Fibroblast of skin of back (primary cell): Measurements from ENCODE around the gene PCYT1B. TPM values are rescaled to one million over a fixed set of nuclear protein-coding genes. Genes with fewer than 3 reads are reported as not detected.
"Not testable (repeated sequence)": the region's sequence is repeated elsewhere in the genome, so short reads cannot be mapped to it uniquely, and the experiment has no call there.

Source experiments
- DNase-seq: peaks from one replicate; pipeline ENCODE4 v3.0.0-alpha.2; 2013
- polyA plus RNA-seq, 2 experiments: library from polyadenylated mRNA; unstranded; fragments of 120-200 nt; gene quantifications; one replicate each; pipeline ENCODE4 v1.2.1, GENCODE V29; 2013; ENCODE audit not compliant: insufficient read length in 2 of 2

Gene PCYT1B
- polyA plus RNA-seq (2013, experiment 1 of 2; ENCODE audit: insufficient read length) = 0.26 TPM
- 0.13 TPM for polyA plus RNA-seq (2013, experiment 2 of 2; ENCODE audit: insufficient read length)

DNA sequence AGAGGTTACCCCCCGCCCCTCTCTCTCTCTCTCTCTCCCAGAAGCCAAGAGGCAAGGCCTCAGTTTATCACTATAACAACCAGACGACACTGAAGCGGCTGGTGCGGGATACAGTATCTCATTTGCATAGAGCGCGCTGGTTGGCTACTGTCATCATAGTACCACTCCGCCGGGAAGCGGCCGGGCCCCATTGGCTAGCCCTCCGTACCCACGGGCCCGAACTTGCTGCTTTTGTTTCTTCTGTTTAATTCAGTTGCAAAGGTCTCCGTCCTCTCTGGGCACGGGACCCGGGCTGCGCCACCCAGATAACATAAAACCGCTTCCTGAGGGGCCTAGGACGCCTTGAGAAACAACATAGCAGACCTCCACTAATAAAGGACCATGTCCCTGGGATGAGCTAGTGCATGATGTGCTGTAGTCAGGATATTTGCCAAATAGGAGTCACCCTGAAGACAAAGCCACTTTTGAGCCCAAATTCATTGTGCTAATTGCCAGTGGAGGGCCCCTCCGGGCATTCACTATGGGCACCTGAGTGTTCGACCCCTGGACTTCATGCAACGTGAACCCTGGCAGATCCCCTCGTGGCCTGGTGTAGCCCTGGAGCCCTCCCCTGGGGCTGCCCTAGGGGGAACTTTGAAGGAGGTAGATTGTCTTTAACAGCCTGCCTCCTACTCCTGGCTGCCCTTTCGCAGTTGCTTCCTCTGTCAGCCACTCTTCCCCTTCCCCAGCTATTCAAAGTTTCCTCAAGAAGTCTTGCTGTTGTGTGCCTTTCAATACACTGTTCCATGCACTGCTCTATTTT, at the start of gene PCYT1B:
PCYT1B (minus strand) TSS at position 91 of the 802 bp plus-strand sequence. CDS start 242 bp downstream, outside the sequence.
- DNase-seq = peak; percentile 59

DNA sequence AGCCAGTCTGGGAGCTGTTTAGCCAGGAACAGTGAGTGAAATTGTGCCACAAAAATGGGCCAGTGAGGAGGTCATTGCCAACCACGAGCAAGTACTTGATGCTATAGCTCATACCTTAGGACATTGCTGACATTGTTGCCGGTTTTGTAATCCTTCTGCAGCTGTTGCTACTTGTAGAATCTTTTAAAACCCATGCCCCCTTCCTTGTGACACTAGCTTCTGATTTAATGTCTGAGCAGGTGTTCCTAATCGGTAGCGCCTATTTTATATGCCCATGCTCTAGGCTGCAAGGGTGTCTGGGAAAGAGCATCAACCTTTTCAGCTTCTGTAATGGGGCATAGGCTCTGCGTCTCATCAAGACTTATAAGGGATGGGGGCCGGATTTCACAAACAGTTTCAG, 49.1 kb upstream of the PCYT1B start:
- DNase-seq = no peak

DNA sequence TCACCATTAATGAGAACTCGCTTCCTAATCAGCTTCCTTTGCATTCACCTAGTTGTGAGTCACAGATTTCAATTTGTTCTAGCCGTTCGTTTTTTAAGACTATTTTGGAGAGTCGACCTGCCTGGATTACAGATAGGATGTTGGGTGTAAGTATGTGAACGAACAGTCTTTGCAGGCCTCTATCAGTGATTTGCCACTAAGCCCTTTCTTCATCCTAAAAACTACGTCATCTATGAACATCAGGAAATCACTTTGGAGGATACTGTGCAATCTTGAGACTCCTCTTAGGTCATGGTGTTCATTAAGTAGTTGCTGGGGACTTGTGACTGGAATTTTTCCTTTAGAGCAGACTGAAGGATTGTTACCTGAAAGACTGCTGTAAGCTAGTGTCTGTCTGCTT, 47.7 kb upstream of the PCYT1B start:
- no peak for DNase-seq

DNA sequence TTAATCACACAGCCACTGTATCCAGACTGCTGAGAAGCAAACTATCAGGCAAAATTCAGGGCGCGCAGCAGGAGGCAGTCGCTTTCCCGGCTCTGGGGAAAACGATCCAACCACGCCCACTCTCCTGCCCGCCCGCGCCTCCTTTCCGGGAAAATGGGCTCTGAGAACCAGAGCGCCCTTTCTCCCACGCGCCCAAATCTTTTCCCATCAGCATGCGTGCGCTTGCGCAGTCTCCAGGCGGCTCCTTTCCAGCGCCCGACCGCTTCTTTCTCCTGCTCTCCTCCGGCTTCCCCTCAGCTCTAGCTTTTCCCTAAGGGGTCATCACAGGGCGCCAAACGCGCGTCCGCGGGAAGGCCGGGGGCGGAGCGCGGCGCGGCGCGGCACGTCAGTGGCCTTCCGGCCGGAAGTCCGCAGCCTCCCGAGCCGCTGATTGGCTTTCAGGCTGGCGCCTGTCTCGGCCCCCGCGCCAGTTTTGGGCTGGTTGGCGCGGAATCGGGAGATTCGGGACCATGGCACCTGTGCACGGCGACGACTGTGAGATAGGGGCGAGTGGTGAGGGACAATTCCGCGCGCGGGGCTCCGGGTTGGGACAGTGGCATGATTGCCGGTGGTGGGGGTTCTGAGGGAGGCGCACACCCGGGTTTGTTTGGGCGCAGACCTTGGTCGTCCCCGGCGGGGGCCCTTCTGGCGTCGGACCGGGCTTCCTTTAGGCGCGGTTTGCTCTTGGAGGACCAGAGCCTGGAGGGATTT, 46.5 kb upstream of the PCYT1B start, which contains the start of gene POLA1:
POLA1 (plus strand) TSS at position 466 of the 750 bp plus-strand sequence; CDS start at position 510, 44 bp downstream.
- peak; percentile 95 for DNase-seq

DNA sequence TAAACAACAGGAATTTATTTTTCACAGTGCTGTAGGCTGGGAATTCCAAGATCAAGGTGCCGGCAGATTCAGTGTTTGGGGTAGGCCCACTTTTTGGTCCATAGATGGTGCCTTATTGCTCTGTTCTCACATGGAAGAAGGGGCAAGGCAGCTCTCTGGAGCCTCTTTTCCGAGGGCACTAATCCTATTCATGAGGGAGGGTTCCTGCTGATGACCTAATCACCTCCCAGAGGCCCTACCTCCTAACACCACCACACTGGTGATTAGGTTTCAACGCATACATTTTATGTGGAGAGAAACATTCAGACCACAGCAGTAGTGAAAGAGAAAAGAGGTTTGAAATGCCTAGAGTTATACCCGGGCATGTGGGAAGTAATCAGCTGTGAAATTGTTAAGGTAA, 45.2 kb upstream of the PCYT1B start:
- DNase-seq = no peak

DNA sequence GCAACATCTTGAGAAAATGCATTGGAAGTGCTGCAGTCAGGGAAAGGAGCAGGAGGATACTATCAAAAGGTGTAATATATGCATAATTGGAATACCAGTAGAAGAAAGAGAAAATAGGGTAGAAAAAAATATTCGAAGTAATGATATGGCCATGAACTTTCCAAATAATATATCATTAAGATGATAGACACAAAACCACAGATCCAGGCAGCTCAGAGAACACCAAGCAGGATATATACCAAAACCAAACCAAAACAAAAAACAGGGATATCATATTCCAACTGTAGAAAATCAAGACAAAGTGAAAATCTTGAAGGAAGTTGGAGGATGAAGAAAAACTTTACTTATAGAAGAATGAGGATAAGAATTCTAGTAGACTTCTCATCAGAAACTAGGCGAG, 36.9 kb upstream of the PCYT1B start:
- DNase-seq = no peak

DNA sequence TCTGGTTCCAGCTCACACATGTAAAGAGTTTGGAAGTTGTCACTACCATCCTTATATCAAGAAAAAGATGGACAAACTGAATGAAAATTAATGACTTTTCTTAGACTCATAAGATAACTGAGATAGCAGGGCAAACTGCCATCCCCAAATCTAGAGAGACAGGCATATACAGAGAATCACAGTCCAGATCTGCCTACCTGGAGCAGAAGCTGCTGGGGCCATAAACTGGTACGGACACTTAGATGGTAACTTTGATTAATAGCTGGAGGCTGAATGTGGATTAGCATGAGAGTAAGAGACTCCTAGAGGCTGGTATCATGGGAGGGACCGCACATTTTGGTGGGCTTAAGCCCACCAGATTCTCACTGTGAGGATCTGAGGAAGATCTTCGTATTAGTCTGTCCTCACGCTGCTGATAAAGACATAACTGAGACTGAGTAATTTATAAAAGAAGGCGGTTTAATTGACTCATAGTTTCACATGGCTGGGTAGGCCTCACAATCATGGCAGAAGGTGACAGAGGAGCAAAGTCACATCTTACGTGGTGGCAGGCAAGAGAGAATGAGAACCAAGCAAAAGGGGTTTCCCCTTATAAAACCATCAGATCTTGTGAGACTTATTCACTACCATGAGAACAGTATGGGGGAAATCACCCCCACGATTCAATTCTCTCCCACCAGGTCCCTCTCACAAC, 35.7 kb upstream of the PCYT1B start:
- no peak for DNase-seq

DNA sequence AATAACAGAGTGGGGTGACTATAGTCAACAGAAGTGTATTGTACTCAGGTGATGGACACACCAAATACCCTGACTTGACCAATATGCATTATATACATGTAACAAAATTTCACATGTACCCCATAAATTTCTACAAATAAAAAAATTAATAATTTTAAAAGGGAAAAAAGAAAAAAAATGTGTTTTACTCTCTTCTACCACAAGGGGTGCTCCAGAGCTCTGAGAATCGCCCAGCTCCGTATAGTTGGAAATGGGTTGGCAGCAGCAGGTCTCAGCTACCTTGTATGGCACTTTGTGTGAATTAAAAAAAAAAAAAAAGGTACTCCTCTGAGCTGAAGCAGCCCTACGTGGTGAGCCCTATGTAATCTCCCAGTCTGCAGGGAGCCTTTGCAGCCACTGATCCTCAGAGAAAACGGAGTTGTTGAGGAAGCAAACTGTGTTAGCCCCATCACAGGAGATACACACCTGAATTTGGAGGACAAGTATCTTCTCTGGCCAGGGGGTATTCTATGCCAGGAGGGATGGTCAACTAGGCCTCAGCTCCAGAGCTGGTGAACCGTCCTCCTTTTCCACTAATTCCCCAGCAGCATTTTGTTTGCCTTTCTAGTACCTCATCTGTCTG, 29.4 kb upstream of the PCYT1B start:
- peak; percentile 2 for DNase-seq

DNA sequence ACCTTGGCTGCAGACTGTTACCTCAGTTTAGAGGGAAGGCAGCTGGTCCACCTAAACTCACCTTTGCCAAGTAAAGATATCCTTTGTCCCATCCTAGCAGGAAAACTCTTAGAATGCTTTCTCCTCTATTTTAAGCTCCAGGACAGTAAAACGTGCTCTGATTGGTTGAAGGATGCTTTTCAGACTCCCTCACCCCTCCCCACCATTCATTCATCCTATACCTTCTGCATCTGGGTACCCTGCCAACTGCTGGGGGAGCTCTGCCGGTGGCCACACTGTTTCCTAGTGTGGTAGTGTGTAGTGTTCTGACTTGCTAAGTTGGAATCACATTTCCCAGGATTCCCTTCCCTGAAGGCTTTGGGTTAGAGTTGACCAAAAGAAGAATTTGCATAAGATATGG, 26.3 kb upstream of the PCYT1B start:
- no peak for DNase-seq

DNA sequence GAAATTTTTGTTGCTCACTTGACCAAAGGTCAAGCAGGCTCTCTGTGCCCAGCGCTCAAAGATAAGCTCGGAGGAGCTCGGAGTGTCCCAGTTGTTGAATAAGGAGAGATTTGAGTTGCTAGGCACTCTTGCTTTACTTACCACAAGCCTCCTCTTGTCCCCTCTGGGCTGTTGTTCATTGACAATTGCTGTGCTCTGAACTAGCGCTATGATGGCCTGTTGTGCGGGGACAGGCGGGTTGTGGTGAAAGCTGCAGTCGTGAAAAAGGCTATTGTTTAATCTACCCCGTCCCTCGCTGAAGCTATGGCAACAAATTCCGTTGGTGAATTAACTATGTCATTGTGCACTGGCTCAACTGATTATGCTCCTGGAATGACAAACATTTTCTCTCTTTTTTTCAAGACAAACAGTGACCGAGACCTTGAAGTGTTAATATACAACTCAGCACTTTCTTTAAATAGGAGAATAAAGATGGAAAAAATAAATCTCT, 25.6 kb upstream of the PCYT1B start:
- no peak for DNase-seq

DNA sequence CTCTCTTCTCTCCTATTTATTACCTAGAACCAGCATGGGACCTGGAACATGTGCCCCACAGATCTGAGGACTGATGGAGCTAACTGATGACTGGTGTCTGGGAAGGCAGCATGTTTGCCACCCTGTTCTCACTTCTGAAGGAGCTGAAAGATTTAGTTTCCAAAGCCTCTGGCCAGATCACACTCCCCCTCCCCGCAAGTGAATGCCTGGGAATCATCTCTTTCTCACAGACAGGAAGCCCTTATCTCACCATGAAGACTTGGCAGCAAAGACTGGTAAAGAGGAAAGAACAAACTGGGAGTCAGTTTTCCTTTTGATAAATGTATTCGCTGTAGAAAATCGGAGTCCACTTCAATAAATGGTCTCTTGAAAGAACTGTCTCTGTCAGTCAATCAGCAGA, 21.0 kb upstream of the PCYT1B start:
- no peak for DNase-seq

DNA sequence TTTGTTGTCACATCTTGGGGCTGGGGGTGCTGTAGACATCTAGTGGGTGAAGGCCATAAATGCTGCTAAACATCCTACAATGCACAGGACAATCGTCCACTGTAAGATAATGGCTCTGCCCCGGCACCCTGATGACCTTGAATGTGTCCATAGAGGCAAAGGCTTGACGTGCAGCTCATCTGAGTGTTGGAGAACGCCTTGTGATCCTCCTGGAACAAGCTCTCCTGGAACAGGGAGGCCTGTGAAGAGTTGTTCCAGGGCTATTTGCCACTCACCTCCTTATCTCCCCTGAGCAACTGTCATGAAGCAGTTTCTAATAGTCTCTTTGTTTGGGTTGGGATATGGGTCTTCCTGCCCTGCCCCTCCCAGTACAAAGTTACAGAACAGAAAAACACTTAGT, 15.2 kb upstream of the PCYT1B start:
- DNase-seq = no peak

DNA sequence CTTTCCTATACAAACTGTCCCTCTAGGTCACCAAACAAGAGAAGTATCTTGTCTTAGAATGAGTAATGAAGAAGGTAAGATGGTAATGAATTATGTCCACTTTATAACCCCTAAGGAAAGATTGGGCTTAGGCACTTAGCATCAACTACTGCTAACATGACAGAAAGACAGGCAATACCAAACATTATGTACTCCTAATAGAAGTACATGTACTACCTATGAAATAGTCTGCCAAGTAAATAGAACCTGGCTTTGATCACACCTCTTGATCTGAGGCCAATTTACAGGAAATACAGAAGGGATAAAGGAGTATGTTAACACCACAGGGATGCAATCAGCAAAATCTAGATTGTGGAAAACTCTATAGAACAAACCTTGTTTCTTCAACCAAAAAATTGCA, 14.1 kb upstream of the PCYT1B start:
- no peak for DNase-seq

DNA sequence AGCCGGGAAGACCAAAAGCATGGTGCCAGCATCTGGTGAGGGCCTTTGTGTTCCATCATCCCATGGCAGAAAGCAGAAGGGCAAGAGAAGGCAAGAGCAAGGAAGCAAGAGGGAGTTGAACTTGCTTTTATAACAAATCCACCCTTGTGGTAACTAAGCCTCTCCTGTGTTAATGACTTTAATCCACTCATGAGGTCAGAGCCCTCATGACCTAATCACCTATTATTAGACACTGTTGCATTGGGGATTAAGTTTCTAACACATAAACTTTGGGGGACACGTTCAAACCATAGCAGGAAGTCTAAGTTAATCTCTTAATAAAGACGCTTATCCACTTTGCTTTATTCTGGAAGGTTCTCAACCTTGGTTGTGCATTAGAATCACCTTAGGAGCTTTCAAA, 12.5 kb upstream of the PCYT1B start:
- no peak for DNase-seq

DNA sequence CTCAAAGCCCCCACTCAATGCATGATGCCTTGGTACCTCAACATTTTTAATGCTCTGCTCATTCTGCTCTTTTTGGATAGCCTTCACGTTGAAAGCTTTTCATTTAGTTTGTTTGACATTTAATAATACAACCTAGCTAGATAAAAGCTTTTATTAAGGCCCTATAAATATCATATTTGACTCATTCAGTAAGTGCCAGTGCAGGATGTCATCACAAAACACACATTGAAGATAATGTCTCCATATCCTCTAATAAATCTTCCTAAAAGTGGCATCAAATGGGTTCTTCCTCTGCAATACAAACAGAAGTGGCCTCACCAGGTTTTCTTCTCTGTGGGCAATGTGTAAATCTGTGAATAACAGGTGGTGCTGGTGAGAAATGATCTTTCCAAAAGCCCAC, 12.0 kb upstream of the PCYT1B start:
- DNase-seq = no peak

DNA sequence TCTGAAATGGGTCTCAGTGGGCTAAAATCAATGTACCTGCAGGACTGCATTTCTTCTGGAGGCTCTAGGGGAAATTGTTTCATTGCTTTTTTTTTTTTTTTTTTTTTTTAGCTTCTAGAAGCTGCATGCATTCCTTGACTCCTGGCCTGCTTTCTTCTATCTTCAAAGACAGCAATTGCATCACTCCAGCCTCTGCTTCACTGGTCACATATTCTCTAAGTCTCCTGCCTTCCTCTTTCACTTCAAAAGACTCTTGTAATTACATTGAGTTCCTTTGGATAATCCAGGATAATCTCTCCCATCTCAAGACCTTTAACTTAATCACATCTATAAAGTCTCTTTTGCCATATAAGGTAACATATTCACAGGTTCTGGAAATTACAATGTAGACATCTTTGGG, 11.3 kb upstream of the PCYT1B start:
- DNase-seq = no peak

DNA sequence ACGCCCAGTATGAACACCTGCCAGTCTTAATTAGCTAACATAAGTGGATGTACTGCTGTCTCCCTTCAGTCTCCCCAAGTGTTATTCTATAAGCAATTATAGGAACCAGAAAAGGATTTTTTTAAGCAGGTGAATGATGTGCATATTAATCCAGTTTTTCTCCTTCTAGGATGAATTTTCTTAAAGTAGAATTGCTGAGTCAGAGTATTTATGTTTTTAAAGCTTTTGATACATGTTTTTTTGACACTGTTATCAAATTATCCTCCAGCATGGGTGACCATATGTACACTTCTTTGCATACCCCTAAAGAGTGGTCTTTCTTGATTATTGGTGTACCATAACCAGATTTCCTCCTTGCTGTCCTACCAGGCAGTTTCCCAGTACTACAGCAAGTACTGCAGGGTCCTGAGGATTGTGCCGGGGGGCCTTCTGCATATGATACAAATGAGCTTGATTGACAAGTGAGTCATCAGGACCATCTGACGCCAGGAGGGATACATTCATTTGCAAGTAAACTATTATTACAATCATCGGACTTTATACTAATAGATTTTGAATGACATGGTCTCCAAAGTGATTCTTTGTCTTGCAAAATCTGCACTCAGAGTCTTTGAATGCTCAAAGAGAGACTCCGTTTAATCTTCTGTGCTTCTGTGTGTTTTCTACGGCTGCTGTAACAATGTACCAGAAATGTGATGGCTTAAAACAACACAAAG, 10.7 kb upstream of the PCYT1B start:
- no peak for DNase-seq

DNA sequence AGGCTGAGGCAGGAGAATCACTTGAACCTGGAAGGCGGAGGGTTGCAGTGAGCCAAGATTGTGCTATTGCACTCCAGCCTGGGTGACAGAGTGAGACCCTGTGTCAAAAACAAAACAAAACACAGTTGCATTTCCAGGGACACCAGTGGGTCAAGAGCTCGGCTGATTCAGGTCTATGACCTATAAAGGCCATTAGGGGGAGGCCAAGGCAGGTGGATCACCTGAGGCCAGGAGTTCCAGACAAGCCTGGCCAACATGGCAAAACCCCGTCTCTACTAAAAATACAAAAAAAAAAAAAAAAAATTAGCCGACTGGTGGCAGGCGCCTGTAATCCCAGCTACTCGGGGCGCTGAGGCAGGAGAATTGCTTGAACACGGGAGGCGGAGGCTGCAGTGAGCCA, 8.5 kb upstream of the PCYT1B start:
- not testable (repeated sequence) for DNase-seq

DNA sequence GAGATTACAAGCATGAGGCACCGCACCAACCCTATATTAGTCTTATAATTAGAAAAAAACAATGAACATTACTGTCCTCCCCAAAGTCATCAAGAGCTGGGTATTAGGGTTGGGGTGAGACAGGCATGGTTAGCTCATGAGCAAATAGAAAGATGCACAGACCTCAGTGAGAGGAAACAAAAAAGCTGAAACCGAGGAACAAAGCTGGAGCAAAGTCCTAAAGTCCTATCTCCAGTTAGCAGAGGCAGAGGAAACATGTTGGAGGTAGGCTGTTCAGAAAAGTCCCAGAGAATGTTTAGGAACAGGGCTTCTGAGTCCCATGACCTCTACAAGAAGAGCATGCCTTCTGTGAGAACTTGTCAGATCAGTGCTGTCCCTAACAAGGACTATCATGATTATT, 4.6 kb upstream of the PCYT1B start:
- DNase-seq = no peak

DNA sequence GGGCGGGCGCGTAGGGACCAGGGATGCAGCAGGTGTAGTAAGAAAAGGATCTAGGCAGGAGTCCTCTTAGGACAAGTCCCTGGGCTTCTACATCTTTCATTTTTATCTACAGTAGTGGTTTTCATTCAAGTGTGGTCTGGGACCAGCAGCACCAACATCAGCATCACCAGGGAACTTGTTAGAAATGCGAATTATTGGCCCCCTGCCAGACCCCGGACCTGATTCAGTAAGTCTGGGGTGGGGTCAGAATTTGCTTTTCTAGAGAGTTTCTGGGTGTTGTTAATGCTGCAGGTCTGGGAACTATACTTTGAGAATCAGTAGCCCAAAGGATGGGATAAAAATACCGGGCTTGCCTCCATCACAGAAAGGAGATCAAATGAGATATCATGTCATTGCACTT, 1.3 kb upstream of the PCYT1B start:
- no peak for DNase-seq

DNA sequence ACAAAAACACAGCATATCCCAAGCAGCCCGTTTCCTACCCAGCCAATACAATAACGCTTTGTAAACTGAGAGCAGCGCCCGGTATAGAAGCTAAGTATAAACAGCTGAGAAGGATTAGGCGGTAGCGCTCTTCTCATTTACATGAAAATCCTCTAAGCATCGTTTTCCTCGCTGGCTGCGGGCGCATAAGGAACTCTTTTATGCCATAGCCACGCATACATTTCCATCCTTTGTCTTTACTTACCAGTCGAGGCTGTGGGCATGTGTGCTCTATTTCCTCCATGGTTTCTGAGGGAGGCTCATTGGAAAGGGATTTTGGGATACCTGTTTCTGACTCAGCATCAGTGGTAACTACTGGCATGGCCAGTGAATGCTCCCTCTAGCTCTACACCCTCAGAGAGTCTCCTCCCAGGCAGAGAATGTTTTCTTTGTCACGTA, 383 bp downstream of the PCYT1B start:
- DNase-seq = no peak

DNA sequence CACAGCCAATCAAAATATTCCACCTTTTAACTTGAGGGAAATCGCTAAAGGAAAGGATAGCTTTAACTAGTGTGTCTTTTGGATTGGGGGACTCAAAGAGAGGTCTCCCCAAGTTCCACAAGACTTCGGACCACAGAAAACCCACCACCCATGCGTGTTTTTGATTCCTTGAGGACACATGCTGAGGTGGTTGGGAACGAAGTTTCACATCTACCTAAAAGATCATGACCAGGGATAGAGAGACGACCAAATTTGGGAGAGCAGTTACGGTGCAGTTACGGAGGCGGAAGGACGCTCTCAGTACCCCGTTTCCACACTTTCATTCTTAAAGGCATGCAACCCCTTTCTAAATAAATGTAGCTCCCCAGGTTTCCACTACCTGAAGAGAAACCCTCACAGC, 1.1 kb downstream of the PCYT1B start:
- DNase-seq = no peak
